IPS DF 19.7 (cell line): ENCODE measurements around the gene NECTIN3.

Experiments
- DNase-seq: peaks from one replicate; pipeline ENCODE4 v3.0.0-alpha.2; 2013; ENCODE audit warnings: low read depth, low spot score

NECTIN3 gene

DNA sequence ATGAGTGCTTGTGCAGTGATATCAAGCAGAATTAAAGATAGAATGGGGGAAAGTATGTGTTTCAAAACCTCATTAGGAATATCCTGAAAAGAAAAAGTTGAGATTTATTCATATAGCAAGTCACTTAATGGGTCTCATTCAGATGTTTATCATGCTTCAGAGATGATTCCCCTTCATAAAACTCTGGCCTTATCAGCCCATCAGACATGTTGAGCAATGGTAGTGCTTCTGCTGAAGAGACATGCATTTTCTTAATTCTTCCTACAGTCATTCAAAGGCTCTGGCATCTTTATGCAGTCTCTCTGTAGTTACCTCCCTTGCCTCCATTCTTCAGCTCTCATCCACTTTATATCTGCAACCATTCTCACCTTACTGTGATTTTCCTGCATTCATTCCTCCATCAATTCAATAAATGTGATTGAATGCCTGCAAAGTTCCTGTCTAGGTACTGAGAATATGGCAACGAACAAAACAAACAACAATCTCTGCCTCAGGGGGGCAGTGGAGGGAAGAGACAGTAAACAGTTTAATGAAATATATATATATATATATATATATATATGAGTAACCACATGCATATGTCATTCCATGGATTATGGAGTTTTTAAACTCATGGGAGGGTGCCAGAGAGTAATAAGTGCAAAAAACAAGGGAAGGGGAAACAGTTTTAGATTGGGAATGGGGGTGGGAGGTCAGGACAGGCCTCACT is 138.5 kb downstream of the NECTIN3 start:
- no peak for DNase-seq

DNA sequence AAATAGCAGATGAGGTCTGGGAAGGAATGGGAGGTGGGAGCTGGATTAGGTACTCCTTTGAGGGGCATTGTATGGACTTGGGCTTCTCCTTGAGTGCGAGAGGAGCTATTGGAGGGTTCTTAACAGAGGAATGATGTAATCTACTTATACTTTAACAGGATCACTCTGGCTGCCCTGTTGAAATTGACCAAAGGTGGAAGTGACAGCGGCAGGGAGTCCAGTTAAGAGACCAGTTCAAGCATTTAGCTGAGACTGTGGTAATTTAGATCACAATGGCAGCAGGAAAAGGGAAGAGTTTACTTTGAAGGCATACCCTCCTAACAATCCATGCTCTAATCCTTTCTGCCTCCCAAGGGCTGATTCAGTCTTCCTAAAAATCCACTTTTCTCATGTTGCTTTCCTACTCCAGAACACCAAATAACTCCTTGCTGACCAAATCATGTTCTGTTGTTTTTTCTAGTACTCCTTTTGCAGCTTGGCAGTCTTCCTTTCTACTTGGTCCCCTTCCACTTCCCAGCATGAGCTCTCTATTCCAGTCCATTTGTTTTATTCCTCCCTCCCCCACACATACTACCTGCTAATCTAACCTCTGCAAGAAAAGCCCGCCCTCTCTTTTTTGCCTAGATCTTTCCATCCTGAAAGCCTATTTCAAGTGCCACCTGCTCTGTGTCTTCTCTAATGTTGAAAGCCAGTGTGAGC is 139.4 kb downstream of the NECTIN3 start:
- DNase-seq: peak; percentile 28

- no peak for DNase-seq
These were observed 140.9 kb downstream of the NECTIN3 start for GRCh38 chr3:111212511-111212910.

DNA sequence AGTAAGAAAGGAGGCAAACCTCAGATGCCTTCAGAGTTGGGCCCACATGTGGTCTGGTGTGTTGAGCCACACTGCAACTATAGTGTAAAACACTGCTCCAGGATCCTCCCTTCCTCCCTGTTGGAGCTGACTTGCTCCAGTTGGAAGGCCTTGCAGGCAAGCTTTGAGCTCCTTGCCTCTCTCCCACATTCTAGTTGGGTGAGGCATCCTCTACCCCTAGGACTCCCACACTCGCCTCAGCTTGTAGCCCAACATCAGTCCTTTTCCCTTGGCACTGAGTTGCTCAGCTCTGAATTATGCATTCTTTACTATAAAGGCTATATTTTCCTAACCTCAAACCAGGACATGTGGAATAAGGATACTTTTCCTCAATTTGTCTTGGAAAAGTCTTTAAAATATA is 143.9 kb downstream of the NECTIN3 start:
- no peak for DNase-seq

DNA sequence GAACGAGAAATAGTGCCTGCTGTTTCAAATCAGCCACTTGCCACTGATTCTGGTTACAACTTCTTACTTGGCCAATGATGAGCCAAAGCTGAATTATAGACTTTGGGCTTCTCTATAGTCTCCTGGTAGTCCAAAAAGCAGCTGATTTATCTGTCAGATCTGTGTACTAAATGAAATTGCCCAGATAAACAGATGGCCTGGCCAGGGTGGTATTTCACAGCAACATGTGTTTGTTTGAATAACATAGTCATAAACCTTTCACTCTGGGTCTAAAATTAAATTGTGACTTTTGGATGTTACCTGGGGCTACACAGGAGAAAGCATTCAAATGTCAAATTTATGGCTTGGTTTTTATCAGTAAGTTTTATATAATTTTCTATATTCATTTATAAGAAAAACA is 147.0 kb downstream of the NECTIN3 start:
- DNase-seq: no peak

DNA sequence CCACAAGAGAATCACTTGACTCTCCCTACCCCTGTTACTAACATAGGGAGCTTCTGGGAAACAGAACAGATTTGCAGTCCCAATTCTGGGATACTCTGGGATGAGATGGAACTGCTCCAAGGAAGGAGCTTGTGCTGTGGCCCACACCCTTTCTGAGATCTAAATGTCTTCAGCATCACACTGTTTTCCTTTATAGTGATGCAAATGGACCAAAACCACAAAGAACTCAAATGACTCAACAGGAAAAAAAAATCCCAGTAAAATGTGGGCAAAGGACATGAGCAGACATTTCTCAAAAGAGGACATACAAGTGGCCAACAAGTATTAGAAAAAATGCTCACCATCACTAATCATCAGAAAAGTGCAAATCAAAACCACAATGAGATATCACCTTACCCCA is 155.6 kb downstream of the NECTIN3 start:
- DNase-seq: no peak

- no peak for DNase-seq
These were observed 157.7 kb downstream of the NECTIN3 start for GRCh38 chr3:111229301-111229700.

- DNase-seq: no peak
These were observed 165.5 kb downstream of the NECTIN3 start for GRCh38 chr3:111236836-111237713.

DNA sequence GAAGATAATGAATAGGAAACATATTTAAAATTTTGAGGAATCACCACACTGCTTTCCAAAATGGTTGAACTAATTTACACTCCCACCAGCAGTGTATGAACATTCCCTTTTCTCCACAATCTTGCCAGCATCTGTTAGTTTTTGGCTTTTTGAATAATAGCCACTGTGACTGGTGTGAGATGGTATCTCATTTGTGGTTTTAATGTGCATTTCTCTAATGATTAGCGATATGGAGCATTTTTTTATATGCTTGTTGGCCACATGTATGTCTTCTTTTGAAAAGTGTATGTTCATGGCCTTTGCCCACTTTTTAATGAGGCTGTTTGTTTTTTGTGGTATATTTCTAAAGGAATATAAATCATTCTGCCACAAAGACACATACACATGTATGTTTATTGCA is 166.3 kb downstream of the NECTIN3 start:
- DNase-seq: no peak

GRCh38 chr3:111238885-111239284 is 167.3 kb downstream of the NECTIN3 start:
- DNase-seq: no peak

GRCh38 chr3:111241960-111242359 is 170.3 kb downstream of the NECTIN3 start:
- DNase-seq: no peak
